Measurements from ENCODE around the gene NEK4.
A peak's percentile ranks its signal among the peaks of the same experiment; 100 is the strongest.

The NEK4 gene

GRCh38 chr3:52707585-52707984, 63.2 kb downstream of the NEK4 start:
- Histone ChIP-seq H3K9ac (peak overlapping the region; percentile 71; the same call in 1 of the 2 replicates), H3K4me3 (IDR thresholded peaks at IDR 0.05; ENCODE audit: insufficient read depth, low read depth, low read length) (no peak overlapping the region), H2AFZ (ENCODE audit: low read depth) (no peak overlapping the region), H3K79me2 (ENCODE audit: insufficient read depth, low read depth) (peaks cover 36% of the 10 kb centered on the region), H3K36me3 (ENCODE audit: insufficient read depth) (no peaks in the 10 kb centered on the region), H3K4me2 (peak overlapping the region; percentile 84), H4K20me1 (ENCODE audit: insufficient read depth) (no peaks in the 10 kb centered on the region), H3K27me3 (ENCODE audit: insufficient read depth, low read depth) (no peaks in the 10 kb centered on the region), H3K4me1 (ENCODE audit: low read depth, poor library complexity, severe bottlenecking) (peaks cover 49% of the 10 kb centered on the region), H3K27ac (peak overlapping the region; percentile 73)
- TF ChIP-seq, protein P1, sequence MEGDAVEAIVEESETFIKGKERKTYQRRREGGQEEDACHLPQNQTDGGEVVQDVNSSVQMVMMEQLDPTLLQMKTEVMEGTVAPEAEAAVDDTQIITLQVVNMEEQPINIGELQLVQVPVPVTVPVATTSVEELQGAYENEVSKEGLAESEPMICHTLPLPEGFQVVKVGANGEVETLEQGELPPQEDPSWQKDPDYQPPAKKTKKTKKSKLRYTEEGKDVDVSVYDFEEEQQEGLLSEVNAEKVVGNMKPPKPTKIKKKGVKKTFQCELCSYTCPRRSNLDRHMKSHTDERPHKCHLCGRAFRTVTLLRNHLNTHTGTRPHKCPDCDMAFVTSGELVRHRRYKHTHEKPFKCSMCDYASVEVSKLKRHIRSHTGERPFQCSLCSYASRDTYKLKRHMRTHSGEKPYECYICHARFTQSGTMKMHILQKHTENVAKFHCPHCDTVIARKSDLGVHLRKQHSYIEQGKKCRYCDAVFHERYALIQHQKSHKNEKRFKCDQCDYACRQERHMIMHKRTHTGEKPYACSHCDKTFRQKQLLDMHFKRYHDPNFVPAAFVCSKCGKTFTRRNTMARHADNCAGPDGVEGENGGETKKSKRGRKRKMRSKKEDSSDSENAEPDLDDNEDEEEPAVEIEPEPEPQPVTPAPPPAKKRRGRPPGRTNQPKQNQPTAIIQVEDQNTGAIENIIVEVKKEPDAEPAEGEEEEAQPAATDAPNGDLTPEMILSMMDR (conservative IDR thresholded peaks at IDR 0.05; ENCODE audit: low read depth, low read length) = no peak

- Histone ChIP-seq H2AFZ (ENCODE audit: low read depth) (peak within 1 kb of the TSS; percentile 44; the same call in 1 of the 2 replicates), H3K4me2 (peak within 1 kb of the TSS; percentile 84), H3K79me2 (ENCODE audit: insufficient read depth, low read depth) (peaks cover 51% of the 10 kb centered on the region), H3K27ac (peak within 1 kb of the TSS; percentile 73), H3K9ac (peak within 1 kb of the TSS; percentile 71), H4K20me1 (ENCODE audit: insufficient read depth) (no peaks in the 10 kb centered on the region), H3K4me1 (ENCODE audit: low read depth, poor library complexity, severe bottlenecking) (peaks cover 41% of the 10 kb centered on the region), H3K4me3 (IDR thresholded peaks at IDR 0.05; ENCODE audit: insufficient read depth, low read depth, low read length) (peak within 1 kb of the TSS; percentile 29), H3K36me3 (ENCODE audit: insufficient read depth) (no peaks in the 10 kb centered on the region), H3K27me3 (ENCODE audit: insufficient read depth, low read depth) (no peaks in the 10 kb centered on the region)
- TF ChIP-seq, protein P1 (conservative IDR thresholded peaks at IDR 0.05; ENCODE audit: low read depth, low read length) = no peak
Observed at GRCh38 chr3:52705688-52706686, 64.8 kb downstream of the NEK4 start, which contains the start of the genes GLT8D1 and SPCS1. GLT8D1 (minus strand) TSS chr3:52705791; CDS start chr3:52700460, 5,331 bp downstream. SPCS1 (plus strand) TSS chr3:52706106; CDS start chr3:52706247, 141 bp downstream.

- peak overlapping the region; percentile 72; the same call in 1 of the 2 replicates for H3K4me2 ChIP-seq
- no peaks in the 10 kb centered on the region for H3K36me3 ChIP-seq (ENCODE audit: insufficient read depth)
- no peaks in the 10 kb centered on the region for H3K27me3 ChIP-seq (ENCODE audit: insufficient read depth, low read depth)
- TF ChIP-seq, protein P1 (conservative IDR thresholded peaks at IDR 0.05; ENCODE audit: low read depth, low read length) = no peak
- H3K9ac ChIP-seq = peak overlapping the region; percentile 71
- peak overlapping the region; percentile 44; the same call in 1 of the 2 replicates for H2AFZ ChIP-seq (ENCODE audit: low read depth)
- H3K4me3 ChIP-seq (IDR thresholded peaks at IDR 0.05; ENCODE audit: insufficient read depth, low read depth, low read length) = no peak overlapping the region
- H4K20me1 ChIP-seq (ENCODE audit: insufficient read depth) = no peaks in the 10 kb centered on the region
- peaks cover 53% of the 10 kb centered on the region for H3K79me2 ChIP-seq (ENCODE audit: insufficient read depth, low read depth)
- H3K4me1 ChIP-seq (ENCODE audit: low read depth, poor library complexity, severe bottlenecking) = peaks cover 35% of the 10 kb centered on the region
- H3K27ac ChIP-seq = peak overlapping the region; percentile 73
Observed at GRCh38 chr3:52705438-52705687, 65.4 kb downstream of the NEK4 start.

- H3K36me3 ChIP-seq (ENCODE audit: insufficient read depth) = no peaks in the 10 kb centered on the region
- H3K27ac ChIP-seq = peak overlapping the region; percentile 73
- TF ChIP-seq, protein P1 (conservative IDR thresholded peaks at IDR 0.05; ENCODE audit: low read depth, low read length) = no peak
- no peaks in the 10 kb centered on the region for H3K27me3 ChIP-seq (ENCODE audit: insufficient read depth, low read depth)
- H3K9ac ChIP-seq = peak overlapping the region; percentile 71
- H4K20me1 ChIP-seq (ENCODE audit: insufficient read depth) = no peaks in the 10 kb centered on the region
- H3K4me1 ChIP-seq (ENCODE audit: low read depth, poor library complexity, severe bottlenecking) = peaks cover 30% of the 10 kb centered on the region
- peak overlapping the region; percentile 44; the same call in 1 of the 2 replicates for H2AFZ ChIP-seq (ENCODE audit: low read depth)
- H3K79me2 ChIP-seq (ENCODE audit: insufficient read depth, low read depth) = peaks cover 53% of the 10 kb centered on the region
- H3K4me3 ChIP-seq (IDR thresholded peaks at IDR 0.05; ENCODE audit: insufficient read depth, low read depth, low read length) = no peak overlapping the region
- H3K4me2 ChIP-seq = peak overlapping the region; percentile 72
Observed at GRCh38 chr3:52704611-52705437, 65.9 kb downstream of the NEK4 start.

Measured in KMS-11 (cell line).